Measurements from ENCODE around the gene NFILZ.
"Not testable (repeated sequence)": the region's sequence is repeated elsewhere in the genome, so short reads cannot be mapped to it uniquely, and the experiment has no call there.

GRCh38 chr19:8622886-8623285, 7.5 kb upstream of the NFILZ start:
- TF ChIP-seq CTCF (conservative IDR thresholded peaks at IDR 0.05); ZFX (IDR thresholded peaks at IDR 0.05): not testable (repeated sequence)

Data from C4-2B (cell line).